K562 (cell line): ENCODE measurements around the gene DCUN1D3. TPM values are rescaled to one million over a fixed set of nuclear protein-coding genes. Genes with fewer than 3 reads are reported as not detected.

ENCODE experiments used
- ATAC-seq: fragments of 200-7000 bp; cut with Tn5 transposase; 3 replicates; pipeline ENCODE4 v1.9.1; 2020; ENCODE audit warnings: moderate library complexity
- BruUV-seq: library from RNA; stranded (reverse); fragments of 400-500 nt; replicated peaks from 2 replicates; lab custom pipeline; 2021; lab: Mats Ljungman, UMichigan
- CTCF ChIA-PET: fragments of 300-600 bp; formaldehyde crosslinking; extraction: SDS; loops from one replicate; lab custom pipeline; 2021; ENCODE audit warnings: low intra/inter-chr PET ratio; lab: Yijun Ruan, JAX
- POLR2A ChIA-PET: fragments of 300-600, 350-650 bp; sonication (Branson Sonifier 250); formaldehyde crosslinking; extraction: SDS; loops from one replicate; lab custom pipeline; 2021; ENCODE audit warnings: antibody characterized with exemption, inconsistent platforms; lab: Yijun Ruan, JAX
- DNase-seq, 4 experiments: peaks; one replicate each; pipeline versions ENCODE4 v3.0.0 to v3.0.0-alpha.2; 2011 to 2018; ENCODE audit warnings: low spot score in 3 of 4, mixed read lengths in 3 of 4; ENCODE audit errors: extremely low read depth in 1 of 4
- FAIRE-seq: peaks from 2 replicates; lab custom pipeline; 2011; peaks lifted over from hg19 to GRCh38; lab: Jason Lieb, UNC
- H2AFZ ChIP-seq: 2 replicates; pipeline ENCODE4 v1.6.0; 2011; ENCODE audit warnings: low read depth, low read length, control low read depth, inconsistent platforms
- H3K27ac ChIP-seq: fragments of 200-600 bp; 3 replicates; pipeline ENCODE4 v1.8.0; 2011; ENCODE audit warnings: low read depth, mild to moderate bottlenecking, control low read depth, inconsistent platforms, low read length, moderate library complexity, mixed read lengths; ENCODE audit errors: extremely low read depth
- H3K27me3 ChIP-seq, 2 experiments: fragments of 300-600 bp in 1 of 2; 2 replicates in 1 of 2; 3 replicates in 1 of 2; pipeline versions ENCODE4 v1.6.0 to v1.8.0; 2011; ENCODE audit warnings: inconsistent platforms in 2 of 2, low read length in 2 of 2, mild to moderate bottlenecking in 1 of 2, mixed read lengths in 1 of 2, moderate library complexity in 1 of 2; ENCODE audit not compliant: control insufficient read depth in 2 of 2, insufficient read depth in 2 of 2
- H3K36me3 ChIP-seq: fragments of 300-600 bp; 3 replicates; pipeline ENCODE4 v1.8.0; 2011; ENCODE audit warnings: mild to moderate bottlenecking, low read length, inconsistent platforms; ENCODE audit not compliant: control insufficient read depth, insufficient read depth
- H3K4me1 ChIP-seq, 2 experiments: fragments of 200-600 bp in 1 of 2; replicated peaks in 1 of 2; 2 replicates in 1 of 2; 3 replicates in 1 of 2; pipeline versions ENCODE4 v1.5.1 to v1.8.0; 2011; ENCODE audit warnings: inconsistent platforms in 2 of 2, low read length in 2 of 2, mild to moderate bottlenecking in 1 of 2, mixed read lengths in 1 of 2, moderate library complexity in 1 of 2; ENCODE audit not compliant: control insufficient read depth in 2 of 2, insufficient read depth in 2 of 2
- H3K4me2 ChIP-seq: 2 replicates; pipeline ENCODE4 v1.6.1; 2011; ENCODE audit warnings: low read length, control low read depth, inconsistent platforms, mixed read lengths; ENCODE audit not compliant: insufficient read depth
- H3K4me3 ChIP-seq: fragments of 200-600 bp; sonication (generic), shearing (Covaris generic); 2 replicates; pipeline ENCODE4 v1.5.1; 2016; ENCODE audit warnings: control low read depth, inconsistent platforms
- H3K79me2 ChIP-seq: fragments of 200-600 bp; 3 replicates; pipeline ENCODE4 v1.8.0; 2011; ENCODE audit warnings: low read length, inconsistent platforms; ENCODE audit not compliant: control insufficient read depth, insufficient read depth
- H3K9ac ChIP-seq, 2 experiments: 2 replicates each; pipeline versions ENCODE4 v1.6.0 to v1.6.1; 2011; ENCODE audit warnings: low read depth in 2 of 2, low read length in 2 of 2, control low read depth in 1 of 2, inconsistent platforms in 1 of 2, mild to moderate bottlenecking in 1 of 2, mixed read lengths in 1 of 2; ENCODE audit not compliant: insufficient read depth in 1 of 2
- H3K9me1 ChIP-seq: one replicate; pipeline ENCODE4 v1.6.0; 2011; ENCODE audit warnings: inconsistent platforms, mild to moderate bottlenecking, low read length, moderate library complexity; ENCODE audit not compliant: control insufficient read depth, insufficient read depth
- H3K9me3 ChIP-seq: replicated peaks from 2 replicates; pipeline ENCODE4 v1.5.1; 2011; ENCODE audit warnings: low read depth, low read length, inconsistent platforms; ENCODE audit not compliant: control insufficient read depth, insufficient read depth
- H4K20me1 ChIP-seq: replicated peaks from 2 replicates; pipeline ENCODE4 v1.6.1; 2011; ENCODE audit warnings: low read length, inconsistent platforms, mixed read lengths; ENCODE audit not compliant: control insufficient read depth, insufficient read depth
- ELF4 ChIP-seq: fragments of 450-650 bp; formaldehyde crosslinking; IDR thresholded peaks from 2 replicates; pipeline ENCODE4 v1.4.0; 2022; ENCODE audit warnings: missing genetic modification characterization
- ILF3 ChIP-seq: fragments of 450-650 bp; IDR thresholded peaks from 2 replicates; pipeline ENCODE4 v1.6.1; 2018; ENCODE audit warnings: antibody characterized with exemption, mild to moderate bottlenecking, moderate library complexity, borderline replicate concordance
- MYNN ChIP-seq, 2 experiments: sonication (generic); formaldehyde crosslinking in 1 of 2; IDR thresholded peaks; 2 replicates each; pipeline versions ENCODE4 v1.5.0 to v1.6.1; 2016 to 2020; ENCODE audit warnings: antibody characterized with exemption in 1 of 2, missing genetic modification reagents in 1 of 2
- PHF20 ChIP-seq: fragments of 450-650 bp; IDR thresholded peaks from 2 replicates; pipeline ENCODE4 v1.6.1; 2018; ENCODE audit not compliant: partially characterized antibody
- PHF8 ChIP-seq: fragments of 200-600 bp; sonication (generic); IDR thresholded peaks from 2 replicates; pipeline ENCODE4 v1.6.1; 2012; ENCODE audit warnings: mixed run types, mild to moderate bottlenecking, inconsistent platforms, low read length, moderate library complexity, borderline replicate concordance
- TCF7 ChIP-seq: sonication (generic); IDR thresholded peaks from 2 replicates; pipeline ENCODE4 v1.6.1; 2016; ENCODE audit warnings: antibody characterized with exemption, borderline replicate concordance
- ZNF253 ChIP-seq: fragments of 250-450 bp; sonication (Bioruptor Pico); conservative IDR thresholded peaks from 2 replicates; pipeline ENCODE4 v1.6.1; 2021; ENCODE audit warnings: mild to moderate bottlenecking
- ZNF507 ChIP-seq: conservative IDR thresholded peaks from 2 replicates; pipeline ENCODE4 v1.6.1; 2017; ENCODE audit warnings: missing genetic modification characterization, missing compliant biosample characterization
- WGBS: fragments of 100-300 bp; shearing (Covaris generic); methylation state at CpG from one replicate; pipeline ENCODE4 v1.1.6; 2016; ENCODE audit warnings: low coverage, mixed read lengths; ENCODE audit not compliant: insufficient coverage; ENCODE audit errors: missing lambda C conversion rate; 5-methylcytosine and 5-hydroxymethylcytosine counted together
- in situ Hi-C: fragments of 300-500 bp; cut with MboI; formaldehyde crosslinking; loops from 4 replicates; pipeline ENCODE4 v1.15.0; 2018; ENCODE audit warnings: inconsistent platforms, mixed read lengths
- intact Hi-C: fragments of 100-400 bp; cut with micrococcal nuclease; formaldehyde crosslinking; loops from 2 replicates; pipeline ENCODE4 v1.14.2; 2022
- polyA plus RNA-seq, 8 experiments: library from polyadenylated mRNA; depleted of rRNA in 4 of 8; stranded (reverse) in 5 of 8; unstranded in 3 of 8; fragments of >200 nt; fragmentation: Nextera tagmentation in 2 of 8; fragmentation: Illumina TruSeq in 1 of 8; extraction: Ambion mirVana in 2 of 8; extraction: Trizol in 1 of 8; gene quantifications; 2 replicates each; pipeline versions ENCODE4 v1.2.1 to v1.2.3, GENCODE V29; 2011 to 2014; ENCODE audit warnings: inconsistent platforms in 1 of 8, missing spikeins in 1 of 8
- total RNA-seq, 7 experiments: library from RNA; depleted of rRNA in 6 of 7; stranded (reverse); fragments of >200 nt in 6 of 7; fragmentation: Illumina TruSeq in 2 of 7; extraction: Trizol in 2 of 7; gene quantifications; 2 replicates each; pipeline versions ENCODE4 v1.2.1 to v1.2.3, GENCODE V29; 2011 to 2021; ENCODE audit warnings: low replicate concordance in 1 of 7
- TF ChIP-seq, protein P1 (sequence below), 2 experiments: fragments of 200-800 bp in 1 of 2; sonication (Bioruptor generic) in 1 of 2; sonication (generic) in 1 of 2; formaldehyde crosslinking in 1 of 2; IDR thresholded peaks in 1 of 2; conservative IDR thresholded peaks in 1 of 2; 2 replicates each; pipeline versions ENCODE4 v1.5.0 to v1.6.1; 2016 to 2020; ENCODE audit warnings: missing compliant biosample characterization in 1 of 2, missing genetic modification characterization in 1 of 2, missing genetic modification reagents in 1 of 2
- TF ChIP-seq, protein P2 (sequence below): fragments of 450-650 bp; IDR thresholded peaks from 2 replicates; pipeline ENCODE4 v1.6.1; 2018; ENCODE audit warnings: mild to moderate bottlenecking, low read depth; ENCODE audit not compliant: partially characterized antibody

Gene DCUN1D3
- total and polyA plus RNA-seq, 9 of the 15 experiments (the other 6 are each of a cell fraction or from before 2014, with no cell fraction given): 1.0 to 4.7 (median 2.2) TPM

DNA sequence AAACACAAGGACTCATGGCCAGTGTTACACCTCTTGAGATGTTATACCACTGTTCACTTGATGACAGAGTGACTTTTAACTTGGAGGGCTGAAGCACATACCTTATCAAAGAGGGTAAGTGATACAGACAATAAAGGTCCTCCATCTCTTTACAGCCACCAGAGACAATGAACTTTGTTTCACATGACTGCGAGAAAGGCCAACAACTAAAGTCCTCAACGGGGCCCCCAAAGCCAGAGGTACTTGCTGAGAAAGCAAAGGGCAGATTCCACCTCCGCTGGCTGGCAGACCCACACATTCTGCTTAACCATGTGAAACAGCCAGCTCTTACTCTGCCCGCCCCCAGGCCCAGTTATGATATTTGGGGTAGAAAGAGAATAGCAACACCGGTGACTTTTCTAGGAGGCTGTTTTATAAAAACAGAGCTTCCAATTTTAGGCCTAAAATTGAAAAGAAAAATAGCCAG lies 21.4 kb downstream of the DCUN1D3 start:
- Histone ChIP-seq H3K9me3 (no peaks in the 10 kb centered on the region), H3K9me1 (no peaks in the 10 kb centered on the region), H3K9ac (no peak overlapping the region), H3K36me3 (no peaks in the 10 kb centered on the region), H4K20me1 (0 out of 2 replicates have a peak, but pooled peaks cover under 1% of the 10 kb centered on the region), H3K27ac (no peak overlapping the region), H3K27me3 (no peaks in the 10 kb centered on the region), H3K4me1 (no peaks in the 10 kb centered on the region; a peak in 1 of 5 replicates), H3K79me2 (no peaks in the 10 kb centered on the region), H3K4me2 (no peak overlapping the region), H3K4me3 (no peak overlapping the region), H2AFZ (no peak overlapping the region)
- no peak for FAIRE-seq
- ATAC-seq: no peak
- WGBS: 70% methylated on average over 5 of the region's 5 CpGs
- no peak for DNase-seq
- TF ChIP-seq PHF20: no peak
- TF ChIP-seq MYNN (IDR thresholded peaks at IDR 0.05): peak; percentile 84
- TF ChIP-seq MYNN (CRISPR knock-in tag; IDR thresholded peaks at IDR 0.05): no peak
- ChIA-PET POLR2A (interaction anchor here (0.6 kb wide), 1 partner anchor 22 kb away, joined by 3 read pairs; the partner anchor contains the start of gene LYRM1), CTCF (no interaction called here)
- in situ Hi-C loops (no loop called here), intact Hi-C loops (no loop called here)
- BruUV-seq: no TSS peak

DNA sequence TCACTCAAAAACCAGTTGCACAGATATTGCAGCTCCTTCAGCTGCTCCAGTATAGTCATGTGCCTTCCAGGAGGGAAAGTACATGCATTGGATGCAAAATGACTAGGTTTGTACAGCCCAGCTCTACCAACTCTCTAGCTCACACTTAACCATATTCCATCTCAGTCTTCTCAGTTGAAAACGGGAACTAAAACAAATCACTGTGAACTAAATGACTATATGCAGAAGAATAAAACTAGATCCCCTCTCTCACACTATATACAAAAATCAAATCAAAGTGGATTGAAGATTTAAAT lies 24.9 kb downstream of the DCUN1D3 start:
- no peaks in the 10 kb centered on the region for H3K27me3 ChIP-seq
- H3K27ac ChIP-seq: no peak overlapping the region
- H2AFZ ChIP-seq: no peak overlapping the region
- H3K4me2 ChIP-seq: no peak overlapping the region
- no peak overlapping the region for H3K9ac ChIP-seq
- no peak for ATAC-seq
- ChIA-PET POLR2A (interaction anchor here (1.0 kb wide), 1 partner anchor 25 kb away, joined by 4 read pairs; the partner anchor contains the start of genes DCUN1D3 and LYRM1), CTCF (no interaction called here)
- DNase-seq: no peak
- FAIRE-seq: no peak
- no peaks in the 10 kb centered on the region for H3K9me3 ChIP-seq
- WGBS: 6% methylated on average over 1 of the region's 1 CpG
- in situ Hi-C loops: no loop called here
- 0 out of 2 replicates have a peak, but pooled peaks cover 5% of the 10 kb centered on the region for H4K20me1 ChIP-seq
- intact Hi-C loops: no loop called here
- BruUV-seq: no TSS peak
- peaks cover 0 to 9% of the 10 kb centered on the region in 2 experiments; a peak in 4 of 5 replicates for H3K4me1 ChIP-seq
- H3K9me1 ChIP-seq: peaks cover 4% of the 10 kb centered on the region
- H3K36me3 ChIP-seq: no peaks in the 10 kb centered on the region
- no peak overlapping the region for H3K4me3 ChIP-seq
- H3K79me2 ChIP-seq: no peaks in the 10 kb centered on the region
- TF ChIP-seq, protein P1, sequence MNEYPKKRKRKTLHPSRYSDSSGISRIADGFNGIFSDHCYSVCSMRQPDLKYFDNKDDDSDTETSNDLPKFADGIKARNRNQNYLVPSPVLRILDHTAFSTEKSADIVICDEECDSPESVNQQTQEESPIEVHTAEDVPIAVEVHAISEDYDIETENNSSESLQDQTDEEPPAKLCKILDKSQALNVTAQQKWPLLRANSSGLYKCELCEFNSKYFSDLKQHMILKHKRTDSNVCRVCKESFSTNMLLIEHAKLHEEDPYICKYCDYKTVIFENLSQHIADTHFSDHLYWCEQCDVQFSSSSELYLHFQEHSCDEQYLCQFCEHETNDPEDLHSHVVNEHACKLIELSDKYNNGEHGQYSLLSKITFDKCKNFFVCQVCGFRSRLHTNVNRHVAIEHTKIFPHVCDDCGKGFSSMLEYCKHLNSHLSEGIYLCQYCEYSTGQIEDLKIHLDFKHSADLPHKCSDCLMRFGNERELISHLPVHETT (CRISPR knock-in tag; conservative IDR thresholded peaks at IDR 0.05 in 1 of 2, IDR thresholded peaks at IDR 0.05 in 1 of 2): no peak
- TF ChIP-seq ZNF253 (no peak), ZNF507 (no peak), ILF3 (no peak), ELF4 (no peak), TCF7 (no peak), PHF8 (no peak)
- TF ChIP-seq, protein P2, sequence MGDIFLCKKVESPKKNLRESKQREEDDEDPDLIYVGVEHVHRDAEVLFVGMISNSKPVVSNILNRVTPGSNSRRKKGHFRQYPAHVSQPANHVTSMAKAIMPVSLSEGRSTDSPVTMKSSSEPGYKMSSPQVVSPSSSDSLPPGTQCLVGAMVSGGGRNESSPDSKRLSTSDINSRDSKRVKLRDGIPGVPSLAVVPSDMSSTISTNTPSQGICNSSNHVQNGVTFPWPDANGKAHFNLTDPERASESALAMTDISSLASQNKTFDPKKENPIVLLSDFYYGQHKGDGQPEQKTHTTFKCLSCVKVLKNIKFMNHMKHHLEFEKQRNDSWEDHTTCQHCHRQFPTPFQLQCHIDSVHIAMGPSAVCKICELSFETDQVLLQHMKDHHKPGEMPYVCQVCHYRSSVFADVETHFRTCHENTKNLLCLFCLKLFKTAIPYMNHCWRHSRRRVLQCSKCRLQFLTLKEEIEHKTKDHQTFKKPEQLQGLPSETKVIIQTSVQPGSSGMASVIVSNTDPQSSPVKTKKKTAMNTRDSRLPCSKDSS: no peak
